ENCODE results near the gene PAK6. TPM values are rescaled to one million over a fixed set of nuclear protein-coding genes. Genes with fewer than 3 reads are reported as not detected.
A peak's percentile ranks its signal among the peaks of the same experiment; 100 is the strongest.

The PAK6 gene
- total RNA-seq, 4 donors from 2014 or later = 2.3 to 5.0 (median 3.3) TPM; not detected in 1

GRCh38 chr15:40273428-40273827 lies 34.6 kb downstream of the PAK6 start:
- no peaks in the 10 kb centered on the region for H3K36me3 ChIP-seq
- no peaks in the 10 kb centered on the region for H3K9me3 ChIP-seq
- no peak for DNase-seq
- intact Hi-C loops (cut with DNase I; ENCODE audit: low total_unique reads) = loop anchor here (5.0 kb wide), 2 partner anchors 56 to 221 kb away; no protein-coding TSS in a partner anchor
- H3K4me1 ChIP-seq = no peaks in the 10 kb centered on the region
- no peak overlapping the region for H3K27ac ChIP-seq
- no peaks in the 10 kb centered on the region for H3K27me3 ChIP-seq
- no peak overlapping the region for H3K4me3 ChIP-seq
- TF ChIP-seq POLR2A (IDR thresholded peaks at IDR 0.05) (no peak), CTCF (IDR thresholded peaks at IDR 0.05) (no peak)

- intact Hi-C loops (cut with DNase I; ENCODE audit: low total_unique reads) = loop anchor here (5.0 kb wide), 3 partner anchors 57 to 222 kb away; no protein-coding TSS in a partner anchor
- H3K9me3 ChIP-seq = no peaks in the 10 kb centered on the region
- DNase-seq = peak; percentile 77 to 78
- no peaks in the 10 kb centered on the region for H3K36me3 ChIP-seq
- no peaks in the 10 kb centered on the region for H3K4me1 ChIP-seq
- peak in 1 of 2 donors; percentile 16 for TF ChIP-seq POLR2A (IDR thresholded peaks at IDR 0.05)
- TF ChIP-seq CTCF (IDR thresholded peaks at IDR 0.05) = peak; percentile 100
- H3K27ac ChIP-seq = no peak overlapping the region
- H3K27me3 ChIP-seq = peaks cover under 1 to 1% of the 10 kb centered on the region in 2 donors
- H3K4me3 ChIP-seq = no peak overlapping the region
These were observed 35.7 kb downstream of the PAK6 start for GRCh38 chr15:40274350-40275274.

GRCh38 chr15:40275523-40275922 lies 36.7 kb downstream of the PAK6 start:
- Histone ChIP-seq H3K27ac (no peak overlapping the region), H3K27me3 (peaks cover 7 to 9% of the 10 kb centered on the region in 2 donors), H3K9me3 (no peaks in the 10 kb centered on the region), H3K4me3 (no peak overlapping the region), H3K36me3 (no peaks in the 10 kb centered on the region), H3K4me1 (no peaks in the 10 kb centered on the region)
- DNase-seq = no peak
- intact Hi-C loops (cut with DNase I; ENCODE audit: low total_unique reads) = loop anchor here (5.0 kb wide), 1 partner anchor 147 kb away; no protein-coding TSS in a partner anchor
- TF ChIP-seq POLR2A (IDR thresholded peaks at IDR 0.05) (no peak), CTCF (IDR thresholded peaks at IDR 0.05) (no peak)

- Histone ChIP-seq H3K27me3 (peaks cover 9 to 10% of the 10 kb centered on the region in 2 donors), H3K27ac (no peak overlapping the region), H3K4me1 (no peaks in the 10 kb centered on the region), H3K4me3 (no peak overlapping the region), H3K36me3 (no peaks in the 10 kb centered on the region), H3K9me3 (no peaks in the 10 kb centered on the region)
- TF ChIP-seq CTCF (IDR thresholded peaks at IDR 0.05) (no peak), POLR2A (IDR thresholded peaks at IDR 0.05) (no peak)
- no peak for DNase-seq
- intact Hi-C loops (cut with DNase I; ENCODE audit: low total_unique reads) = loop anchor here (5.0 kb wide), 1 partner anchor 146 kb away; no protein-coding TSS in a partner anchor
These were observed 37.1 kb downstream of the PAK6 start for GRCh38 chr15:40275954-40276353.

GRCh38 chr15:40276927-40277326 lies 38.1 kb downstream of the PAK6 start:
- Histone ChIP-seq H3K4me1 (peaks cover 0 to 6% of the 10 kb centered on the region in 2 donors), H3K27me3 (peaks cover 14 to 17% of the 10 kb centered on the region in 2 donors)
- intact Hi-C loops (cut with DNase I; ENCODE audit: low total_unique reads) = loop anchor here (5.0 kb wide), 1 partner anchor 145 kb away; no protein-coding TSS in a partner anchor

More at GRCh38 chr15:40276927-40277326, 38.1 kb downstream of the PAK6 start:
- no peaks in the 10 kb centered on the region for H3K36me3 ChIP-seq
- H3K27ac ChIP-seq = no peak overlapping the region
- no peaks in the 10 kb centered on the region for H3K9me3 ChIP-seq
- TF ChIP-seq CTCF (IDR thresholded peaks at IDR 0.05) = no peak
- no peak for TF ChIP-seq POLR2A (IDR thresholded peaks at IDR 0.05)
- H3K4me3 ChIP-seq = no peak overlapping the region
- no peak for DNase-seq
